ENCODE measurements around the gene NSUN2.

GRCh38 chr5:6638236-6638635, 5.4 kb upstream of the NSUN2 start:
- TF ChIP-seq POLR2AphosphoS5 (IDR thresholded peaks at IDR 0.05; ENCODE audit: low read depth, low read length) (no peak), POLR2A (IDR thresholded peaks at IDR 0.05; ENCODE audit: low read depth, low read length) (no peak)
